WTC11 (cell line): ENCODE results near the gene CALN1. TPM values are rescaled to one million over a fixed set of nuclear protein-coding genes. Genes with fewer than 3 reads are reported as not detected.

ENCODE experiments used
- ATAC-seq: fragments of 200-7000 bp; cut with Tn5 transposase; 2 replicates; pipeline ENCODE4 v1.10.0; 2021; ENCODE audit warnings: mild to moderate bottlenecking, moderate library complexity
- CTCF ChIA-PET: fragments of 300-600 bp; sonication (Branson Sonifier 250); formaldehyde crosslinking; loops from one replicate; lab custom pipeline; 2021; ENCODE audit warnings: antibody characterized with exemption; lab: Charles Lee
- POLR2A ChIA-PET: fragments of 350-600 bp; sonication (Branson Sonifier 250); formaldehyde crosslinking; loops from one replicate; lab custom pipeline; 2021; ENCODE audit warnings: antibody characterized with exemption; lab: Charles Lee
- DNase-seq: peaks from one replicate; pipeline ENCODE4 v3.0.0; 2021; ENCODE audit warnings: low spot score
- H3K27ac Mint-ChIP-seq: 2 replicates; pipeline ENCODE4 v1.8.0; 2021; ENCODE audit warnings: mixed read lengths
- H3K27me3 Mint-ChIP-seq: 2 replicates; pipeline ENCODE4 v1.8.0; 2021; ENCODE audit warnings: low read depth, mild to moderate bottlenecking, moderate library complexity, mixed read lengths
- H3K36me3 Mint-ChIP-seq: 2 replicates; pipeline ENCODE4 v1.8.0; 2021; ENCODE audit warnings: mixed read lengths
- H3K4me1 Mint-ChIP-seq: 2 replicates; pipeline ENCODE4 v1.8.0; 2022; ENCODE audit warnings: mixed read lengths
- H3K4me3 Mint-ChIP-seq: 2 replicates; pipeline ENCODE4 v1.8.0; 2021; ENCODE audit warnings: mild to moderate bottlenecking, moderate library complexity, mixed read lengths
- H3K9me3 Mint-ChIP-seq: 2 replicates; pipeline ENCODE4 v1.8.0; 2021; ENCODE audit warnings: mixed read lengths
- ESRRA ChIP-seq: sonication (generic); formaldehyde crosslinking; IDR thresholded peaks from 2 replicates; pipeline ENCODE4 v1.8.1; 2022; ENCODE audit warnings: mild to moderate bottlenecking, missing genetic modification reagents, borderline replicate concordance
- ETV6 ChIP-seq: sonication (generic); formaldehyde crosslinking; IDR thresholded peaks from 2 replicates; pipeline ENCODE4 v1.8.1; 2022; ENCODE audit warnings: mild to moderate bottlenecking, missing genetic modification reagents
- GABPB1 ChIP-seq: sonication (generic); formaldehyde crosslinking; IDR thresholded peaks from 2 replicates; pipeline ENCODE4 v1.8.1; 2023; ENCODE audit warnings: mild to moderate bottlenecking, missing genetic modification reagents
- GTF2I ChIP-seq: fragments of 250-450 bp; sonication (Bioruptor Pico); conservative IDR thresholded peaks from 2 replicates; pipeline ENCODE4 v1.4.0; 2021; ENCODE audit warnings: mild to moderate bottlenecking
- HMGA2 ChIP-seq: fragments of 250-450 bp; sonication (Bioruptor Pico); IDR thresholded peaks from 2 replicates; pipeline ENCODE4 v1.4.0; 2021; ENCODE audit warnings: mild to moderate bottlenecking, moderate library complexity
- NFE2L1 ChIP-seq: sonication (generic); formaldehyde crosslinking; IDR thresholded peaks from 2 replicates; pipeline ENCODE4 v1.8.1; 2023; ENCODE audit warnings: missing genetic modification reagents
- NFYB ChIP-seq: sonication (generic); formaldehyde crosslinking; conservative IDR thresholded peaks from 2 replicates; pipeline ENCODE4 v1.8.0; 2022; ENCODE audit warnings: low read depth, missing genetic modification reagents
- TEAD1 ChIP-seq: sonication (generic); formaldehyde crosslinking; IDR thresholded peaks from 2 replicates; pipeline ENCODE4 v1.8.0; 2022; ENCODE audit warnings: mild to moderate bottlenecking, missing genetic modification reagents
- TEAD4 ChIP-seq: sonication (generic); formaldehyde crosslinking; IDR thresholded peaks from 2 replicates; pipeline ENCODE4 v1.8.0; 2022; ENCODE audit warnings: mild to moderate bottlenecking, missing genetic modification reagents
- ZNF138 ChIP-seq: sonication (generic); formaldehyde crosslinking; conservative IDR thresholded peaks from 2 replicates; pipeline ENCODE4 v1.8.1; 2022; ENCODE audit warnings: mild to moderate bottlenecking, moderate library complexity, missing genetic modification reagents
- ZNF219 ChIP-seq: sonication (generic); formaldehyde crosslinking; IDR thresholded peaks from 2 replicates; pipeline ENCODE4 v1.8.0; 2023; ENCODE audit warnings: missing genetic modification reagents, mild to moderate bottlenecking, borderline replicate concordance
- ZNF416 ChIP-seq: fragments of 250-450 bp; sonication (Bioruptor Pico); IDR thresholded peaks from 2 replicates; pipeline ENCODE4 v1.9.0; 2021; ENCODE audit warnings: mild to moderate bottlenecking, inconsistent platforms
- total RNA-seq: library from RNA; stranded (reverse); gene quantifications from 3 replicates; pipeline ENCODE4 v1.2.3, GENCODE V29; 2021
- TF ChIP-seq, protein P1 (sequence below): fragments of 200-600 bp; IDR thresholded peaks from 2 replicates; pipeline ENCODE4 v1.8.0; 2022; ENCODE audit warnings: antibody characterized with exemption
- TF ChIP-seq, protein P2 (sequence below): fragments of 250-450 bp; sonication (Bioruptor Pico); conservative IDR thresholded peaks from 2 replicates; pipeline ENCODE4 v1.9.0; 2021; ENCODE audit warnings: mild to moderate bottlenecking
- TF ChIP-seq, protein P3 (sequence below): sonication (generic); formaldehyde crosslinking; IDR thresholded peaks from 2 replicates; pipeline ENCODE4 v1.8.1; 2023; ENCODE audit warnings: mild to moderate bottlenecking, missing genetic modification reagents, borderline replicate concordance
- TF ChIP-seq, protein P4 (sequence below): sonication (generic); formaldehyde crosslinking; IDR thresholded peaks from 2 replicates; pipeline ENCODE4 v1.8.0; 2022; ENCODE audit warnings: mild to moderate bottlenecking, missing genetic modification reagents
- TF ChIP-seq, protein P5 (sequence below): sonication (generic); formaldehyde crosslinking; IDR thresholded peaks from 2 replicates; pipeline ENCODE4 v1.8.1; 2022; ENCODE audit warnings: low read depth, mild to moderate bottlenecking, moderate library complexity, missing genetic modification reagents, borderline replicate concordance
- TF ChIP-seq, protein P6 (sequence below): sonication (generic); formaldehyde crosslinking; IDR thresholded peaks from 2 replicates; pipeline ENCODE4 v1.8.1; 2023; ENCODE audit warnings: mild to moderate bottlenecking, missing genetic modification reagents, moderate library complexity
- TF ChIP-seq, protein P7 (sequence below): sonication (generic); formaldehyde crosslinking; conservative IDR thresholded peaks from 2 replicates; pipeline ENCODE4 v1.8.1; 2022; ENCODE audit warnings: mild to moderate bottlenecking, missing genetic modification reagents

CALN1 gene
- total RNA-seq, 1 experiment from 2014 or later = 10.5 TPM

DNA sequence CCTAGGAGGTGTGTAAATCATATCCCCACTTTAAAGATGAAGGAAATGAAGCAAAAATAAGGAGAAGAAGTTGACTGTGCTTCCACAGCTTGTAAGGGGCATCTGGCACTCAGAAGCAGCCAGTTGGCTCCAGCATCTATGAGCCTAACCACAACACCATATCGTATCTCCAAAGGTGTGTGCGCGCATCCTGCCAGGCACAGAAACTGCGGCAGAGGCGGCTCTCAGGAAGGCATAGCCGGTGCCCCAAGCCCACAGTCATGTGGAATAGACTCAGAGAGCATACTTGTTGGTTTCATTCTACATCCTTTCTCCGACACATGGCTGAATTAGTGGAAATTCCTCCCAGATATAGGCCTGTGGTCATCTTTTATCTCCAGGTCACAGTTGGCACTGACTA is 423.9 kb downstream of the CALN1 start (continued):
- TF ChIP-seq, protein P1, sequence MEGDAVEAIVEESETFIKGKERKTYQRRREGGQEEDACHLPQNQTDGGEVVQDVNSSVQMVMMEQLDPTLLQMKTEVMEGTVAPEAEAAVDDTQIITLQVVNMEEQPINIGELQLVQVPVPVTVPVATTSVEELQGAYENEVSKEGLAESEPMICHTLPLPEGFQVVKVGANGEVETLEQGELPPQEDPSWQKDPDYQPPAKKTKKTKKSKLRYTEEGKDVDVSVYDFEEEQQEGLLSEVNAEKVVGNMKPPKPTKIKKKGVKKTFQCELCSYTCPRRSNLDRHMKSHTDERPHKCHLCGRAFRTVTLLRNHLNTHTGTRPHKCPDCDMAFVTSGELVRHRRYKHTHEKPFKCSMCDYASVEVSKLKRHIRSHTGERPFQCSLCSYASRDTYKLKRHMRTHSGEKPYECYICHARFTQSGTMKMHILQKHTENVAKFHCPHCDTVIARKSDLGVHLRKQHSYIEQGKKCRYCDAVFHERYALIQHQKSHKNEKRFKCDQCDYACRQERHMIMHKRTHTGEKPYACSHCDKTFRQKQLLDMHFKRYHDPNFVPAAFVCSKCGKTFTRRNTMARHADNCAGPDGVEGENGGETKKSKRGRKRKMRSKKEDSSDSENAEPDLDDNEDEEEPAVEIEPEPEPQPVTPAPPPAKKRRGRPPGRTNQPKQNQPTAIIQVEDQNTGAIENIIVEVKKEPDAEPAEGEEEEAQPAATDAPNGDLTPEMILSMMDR = no peak
- TF ChIP-seq ESRRA (CRISPR knock-in tag) = no peak
- TF ChIP-seq, protein P2, sequence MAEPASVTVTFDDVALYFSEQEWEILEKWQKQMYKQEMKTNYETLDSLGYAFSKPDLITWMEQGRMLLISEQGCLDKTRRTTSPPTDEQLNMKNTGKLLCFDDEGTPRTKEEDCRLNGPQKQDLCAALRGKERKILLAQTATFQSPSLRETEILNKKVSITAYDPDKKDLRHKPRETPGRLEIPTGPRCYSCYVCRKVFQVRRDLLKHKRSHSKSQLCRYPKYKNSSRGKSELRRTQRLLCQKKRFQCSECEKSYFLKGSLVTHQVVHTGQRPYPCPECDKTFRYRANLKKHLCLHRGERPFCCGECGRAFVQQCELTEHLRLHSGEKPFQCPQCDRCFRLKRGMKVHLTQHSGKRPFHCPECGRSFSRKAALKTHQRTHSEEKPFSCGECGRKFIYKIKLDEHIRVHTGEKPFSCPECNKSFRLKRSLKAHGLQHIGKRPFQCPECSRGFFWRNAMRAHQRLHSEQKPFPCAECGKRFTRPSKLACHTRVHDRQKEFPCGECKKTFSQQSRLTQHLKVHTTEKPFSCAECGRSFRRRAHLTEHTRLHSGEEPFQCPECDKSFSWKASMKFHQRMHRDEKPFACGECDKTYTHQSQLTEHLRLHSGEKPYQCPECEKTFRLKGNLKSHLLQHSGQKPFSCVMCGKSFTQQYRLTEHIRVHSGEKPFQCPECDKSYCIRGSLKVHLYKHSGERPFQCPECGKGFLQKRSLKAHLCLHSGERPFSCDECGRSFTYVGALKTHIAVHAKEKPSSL (CRISPR knock-in tag) = no peak
- TF ChIP-seq NFE2L1 = no peak
- no peak for TF ChIP-seq ZNF138 (CRISPR knock-in tag)
- TF ChIP-seq, protein P3, sequence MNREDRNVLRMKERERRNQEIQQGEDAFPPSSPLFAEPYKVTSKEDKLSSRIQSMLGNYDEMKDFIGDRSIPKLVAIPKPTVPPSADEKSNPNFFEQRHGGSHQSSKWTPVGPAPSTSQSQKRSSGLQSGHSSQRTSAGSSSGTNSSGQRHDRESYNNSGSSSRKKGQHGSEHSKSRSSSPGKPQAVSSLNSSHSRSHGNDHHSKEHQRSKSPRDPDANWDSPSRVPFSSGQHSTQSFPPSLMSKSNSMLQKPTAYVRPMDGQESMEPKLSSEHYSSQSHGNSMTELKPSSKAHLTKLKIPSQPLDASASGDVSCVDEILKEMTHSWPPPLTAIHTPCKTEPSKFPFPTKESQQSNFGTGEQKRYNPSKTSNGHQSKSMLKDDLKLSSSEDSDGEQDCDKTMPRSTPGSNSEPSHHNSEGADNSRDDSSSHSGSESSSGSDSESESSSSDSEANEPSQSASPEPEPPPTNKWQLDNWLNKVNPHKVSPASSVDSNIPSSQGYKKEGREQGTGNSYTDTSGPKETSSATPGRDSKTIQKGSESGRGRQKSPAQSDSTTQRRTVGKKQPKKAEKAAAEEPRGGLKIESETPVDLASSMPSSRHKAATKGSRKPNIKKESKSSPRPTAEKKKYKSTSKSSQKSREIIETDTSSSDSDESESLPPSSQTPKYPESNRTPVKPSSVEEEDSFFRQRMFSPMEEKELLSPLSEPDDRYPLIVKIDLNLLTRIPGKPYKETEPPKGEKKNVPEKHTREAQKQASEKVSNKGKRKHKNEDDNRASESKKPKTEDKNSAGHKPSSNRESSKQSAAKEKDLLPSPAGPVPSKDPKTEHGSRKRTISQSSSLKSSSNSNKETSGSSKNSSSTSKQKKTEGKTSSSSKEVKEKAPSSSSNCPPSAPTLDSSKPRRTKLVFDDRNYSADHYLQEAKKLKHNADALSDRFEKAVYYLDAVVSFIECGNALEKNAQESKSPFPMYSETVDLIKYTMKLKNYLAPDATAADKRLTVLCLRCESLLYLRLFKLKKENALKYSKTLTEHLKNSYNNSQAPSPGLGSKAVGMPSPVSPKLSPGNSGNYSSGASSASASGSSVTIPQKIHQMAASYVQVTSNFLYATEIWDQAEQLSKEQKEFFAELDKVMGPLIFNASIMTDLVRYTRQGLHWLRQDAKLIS (CRISPR knock-in tag) = no peak

DNA sequence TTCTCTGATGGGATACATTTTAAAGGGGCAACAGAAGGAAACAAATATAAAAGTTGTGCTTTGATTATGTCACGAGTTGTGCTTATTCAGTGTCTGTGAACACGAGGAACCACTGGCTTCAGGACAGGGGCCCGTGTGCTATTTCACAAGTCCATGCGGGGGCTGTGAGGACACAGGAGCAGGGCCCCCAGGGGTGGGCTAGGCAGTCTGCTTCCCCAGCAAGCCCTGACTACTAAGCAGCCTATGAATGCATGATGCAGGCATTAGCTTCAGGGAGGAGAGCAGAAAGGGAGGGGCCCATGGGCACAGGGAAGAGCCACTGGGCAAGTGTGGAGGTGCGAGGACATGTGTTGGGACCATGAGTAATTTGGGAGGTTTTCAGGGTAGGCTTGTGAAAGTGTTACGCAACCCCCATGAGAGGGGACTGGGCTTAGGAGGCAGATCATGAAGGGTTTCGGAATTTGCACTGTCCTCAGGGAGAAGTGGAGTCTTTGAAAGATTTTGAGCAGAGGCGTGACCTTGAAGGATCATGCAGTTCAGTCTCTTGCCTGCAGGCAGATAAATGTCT is 424.9 kb downstream of the CALN1 start:
- Mint-ChIP-seq H3K36me3 (no peaks in the 10 kb centered on the region), H3K4me1 (peaks cover 10% of the 10 kb centered on the region), H3K4me3 (no peak overlapping the region), H3K27ac (no peak overlapping the region), H3K9me3 (no peaks in the 10 kb centered on the region), H3K27me3 (no peaks in the 10 kb centered on the region; the same call in 1 of the 2 replicates)
- DNase-seq = no peak
- ChIA-PET POLR2A (no interaction called here), CTCF (interaction anchor here (0.6 to 1.7 kb wide), 2 partner anchors 62 to 267 kb away, joined by 3 to 5 read pairs; no protein-coding TSS in a partner anchor)
- ATAC-seq = no peak
- TF ChIP-seq, protein P4, sequence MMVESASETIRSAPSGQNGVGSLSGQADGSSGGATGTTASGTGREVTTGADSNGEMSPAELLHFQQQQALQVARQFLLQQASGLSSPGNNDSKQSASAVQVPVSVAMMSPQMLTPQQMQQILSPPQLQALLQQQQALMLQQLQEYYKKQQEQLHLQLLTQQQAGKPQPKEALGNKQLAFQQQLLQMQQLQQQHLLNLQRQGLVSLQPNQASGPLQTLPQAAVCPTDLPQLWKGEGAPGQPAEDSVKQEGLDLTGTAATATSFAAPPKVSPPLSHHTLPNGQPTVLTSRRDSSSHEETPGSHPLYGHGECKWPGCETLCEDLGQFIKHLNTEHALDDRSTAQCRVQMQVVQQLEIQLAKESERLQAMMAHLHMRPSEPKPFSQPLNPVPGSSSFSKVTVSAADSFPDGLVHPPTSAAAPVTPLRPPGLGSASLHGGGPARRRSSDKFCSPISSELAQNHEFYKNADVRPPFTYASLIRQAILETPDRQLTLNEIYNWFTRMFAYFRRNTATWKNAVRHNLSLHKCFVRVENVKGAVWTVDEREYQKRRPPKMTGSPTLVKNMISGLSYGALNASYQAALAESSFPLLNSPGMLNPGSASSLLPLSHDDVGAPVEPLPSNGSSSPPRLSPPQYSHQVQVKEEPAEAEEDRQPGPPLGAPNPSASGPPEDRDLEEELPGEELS (CRISPR knock-in tag) = no peak
- no peak for TF ChIP-seq GABPB1
- no peak for TF ChIP-seq ZNF416 (CRISPR knock-in tag)
- TF ChIP-seq, protein P5, sequence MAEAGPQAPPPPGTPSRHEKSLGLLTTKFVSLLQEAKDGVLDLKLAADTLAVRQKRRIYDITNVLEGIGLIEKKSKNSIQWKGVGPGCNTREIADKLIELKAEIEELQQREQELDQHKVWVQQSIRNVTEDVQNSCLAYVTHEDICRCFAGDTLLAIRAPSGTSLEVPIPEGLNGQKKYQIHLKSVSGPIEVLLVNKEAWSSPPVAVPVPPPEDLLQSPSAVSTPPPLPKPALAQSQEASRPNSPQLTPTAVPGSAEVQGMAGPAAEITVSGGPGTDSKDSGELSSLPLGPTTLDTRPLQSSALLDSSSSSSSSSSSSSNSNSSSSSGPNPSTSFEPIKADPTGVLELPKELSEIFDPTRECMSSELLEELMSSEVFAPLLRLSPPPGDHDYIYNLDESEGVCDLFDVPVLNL (CRISPR knock-in tag) = no peak
- no peak for TF ChIP-seq NFYB (CRISPR knock-in tag)
- no peak for TF ChIP-seq ETV6 (CRISPR knock-in tag)
- no peak for TF ChIP-seq TEAD1
- no peak for TF ChIP-seq TEAD4 (CRISPR knock-in tag)
- TF ChIP-seq, protein P6, sequence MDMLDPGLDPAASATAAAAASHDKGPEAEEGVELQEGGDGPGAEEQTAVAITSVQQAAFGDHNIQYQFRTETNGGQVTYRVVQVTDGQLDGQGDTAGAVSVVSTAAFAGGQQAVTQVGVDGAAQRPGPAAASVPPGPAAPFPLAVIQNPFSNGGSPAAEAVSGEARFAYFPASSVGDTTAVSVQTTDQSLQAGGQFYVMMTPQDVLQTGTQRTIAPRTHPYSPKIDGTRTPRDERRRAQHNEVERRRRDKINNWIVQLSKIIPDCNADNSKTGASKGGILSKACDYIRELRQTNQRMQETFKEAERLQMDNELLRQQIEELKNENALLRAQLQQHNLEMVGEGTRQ = no peak
- TF ChIP-seq, protein P7, sequence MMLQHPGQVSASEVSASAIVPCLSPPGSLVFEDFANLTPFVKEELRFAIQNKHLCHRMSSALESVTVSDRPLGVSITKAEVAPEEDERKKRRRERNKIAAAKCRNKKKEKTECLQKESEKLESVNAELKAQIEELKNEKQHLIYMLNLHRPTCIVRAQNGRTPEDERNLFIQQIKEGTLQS (CRISPR knock-in tag) = no peak
- TF ChIP-seq ZNF219 (CRISPR knock-in tag) = no peak
- no peak for TF ChIP-seq GTF2I
- no peak for TF ChIP-seq HMGA2
